GM12878 (cell line): Measurements from ENCODE around the gene ERCC2. TPM values are rescaled to one million over a fixed set of nuclear protein-coding genes. Genes with fewer than 3 reads are reported as not detected.

Source experiments
- ATAC-seq: fragments of 200-7000 bp; cut with Tn5 transposase; 3 replicates; pipeline ENCODE4 v1.9.1; 2020; ENCODE audit warnings: mild to moderate bottlenecking, moderate library complexity
- BruUV-seq: library from RNA; stranded (reverse); fragments of 400-500 nt; replicated peaks from 2 replicates; lab custom pipeline; 2021; lab: Mats Ljungman, UMichigan
- CTCF ChIA-PET: fragments of 300-600 bp; sonication (Branson Sonifier 250); formaldehyde crosslinking; extraction: SDS; loops from one replicate; lab custom pipeline; 2021; ENCODE audit warnings: inconsistent platforms; lab: Yijun Ruan, JAX
- POLR2A ChIA-PET: fragments of 350-600 bp; formaldehyde crosslinking; extraction: SDS; loops from one replicate; lab custom pipeline; 2021; ENCODE audit warnings: inconsistent platforms; lab: Charles Lee
- RAD21 ChIA-PET: fragments of 300-600 bp; sonication (Branson Sonifier 250); formaldehyde crosslinking; loops from one replicate; lab custom pipeline; 2023; ENCODE audit warnings: antibody characterized with exemption; ENCODE audit not compliant: unreplicated experiment; lab: Charles Lee
- SMC1A ChIA-PET: fragments of 300-600 bp; sonication (Branson Sonifier 250); formaldehyde crosslinking; loops from one replicate; lab custom pipeline; 2023; ENCODE audit not compliant: unreplicated experiment, uncharacterized antibody; lab: Charles Lee
- DNase-seq: peaks from one replicate; pipeline ENCODE4 v3.0.0-alpha.2; 2011; ENCODE audit warnings: low read depth, low spot score
- FAIRE-seq: peaks from 3 replicates; lab custom pipeline; 2011; peaks lifted over from hg19 to GRCh38; lab: Jason Lieb, UNC
- H2AFZ ChIP-seq: 2 replicates; pipeline ENCODE4 v1.6.0; 2011; ENCODE audit warnings: low read depth, low read length, control low read depth; ENCODE audit not compliant: control insufficient read depth
- H3K27ac ChIP-seq: 2 replicates; pipeline ENCODE4 v1.5.1; 2011; ENCODE audit warnings: control low read depth; ENCODE audit not compliant: control insufficient read depth, insufficient read depth
- H3K27me3 ChIP-seq, 2 experiments: replicated peaks in 1 of 2; 2 replicates each; pipeline versions ENCODE4 v1.6.0 to v1.6.1; 2011; ENCODE audit warnings: low read length in 1 of 2; ENCODE audit not compliant: control insufficient read depth in 2 of 2, insufficient read depth in 2 of 2
- H3K36me3 ChIP-seq, 2 experiments: 2 replicates each; pipeline ENCODE4 v1.5.1; 2011; ENCODE audit warnings: low read length in 1 of 2; ENCODE audit not compliant: control insufficient read depth in 2 of 2, insufficient read depth in 2 of 2
- H3K4me1 ChIP-seq: 2 replicates; pipeline ENCODE4 v1.6.1; 2011; ENCODE audit warnings: mild to moderate bottlenecking, low read length, moderate library complexity, mixed read lengths; ENCODE audit not compliant: control insufficient read depth, insufficient read depth
- H3K4me2 ChIP-seq: 2 replicates; pipeline ENCODE4 v1.6.0; 2011; ENCODE audit warnings: control low read depth; ENCODE audit not compliant: control insufficient read depth, insufficient read depth
- H3K4me3 ChIP-seq: fragments of 200-600 bp; sonication (generic); 2 replicates; pipeline ENCODE4 v1.5.1; 2016
- H3K79me2 ChIP-seq: 2 replicates; pipeline ENCODE4 v1.6.0; 2011; ENCODE audit warnings: low read length; ENCODE audit not compliant: control insufficient read depth, insufficient read depth
- H3K9ac ChIP-seq: 2 replicates; pipeline ENCODE4 v1.8.0; 2011; ENCODE audit warnings: low read length, control low read depth, mixed read lengths; ENCODE audit not compliant: control insufficient read depth, insufficient read depth
- H3K9me3 ChIP-seq: replicated peaks from 3 replicates; pipeline ENCODE4 v1.5.1; 2011; ENCODE audit warnings: mild to moderate bottlenecking, low read length; ENCODE audit not compliant: control insufficient read depth, insufficient read depth
- H4K20me1 ChIP-seq: 2 replicates; pipeline ENCODE4 v1.6.0; 2011; ENCODE audit not compliant: control insufficient read depth, insufficient read depth
- E2F4 ChIP-seq: IDR thresholded peaks from 2 replicates; pipeline ENCODE4 v1.6.1; 2012; ENCODE audit warnings: low read depth, low read length, improper control_type of control experiment
- ELK1 ChIP-seq: IDR thresholded peaks from 2 replicates; pipeline ENCODE4 v1.6.1; 2012; ENCODE audit warnings: low read depth, low read length, improper control_type of control experiment
- FOS ChIP-seq: IDR thresholded peaks from 3 replicates; pipeline ENCODE4 v1.6.1; 2011; ENCODE audit warnings: borderline replicate concordance; ENCODE audit not compliant: insufficient read length; ENCODE audit errors: extremely low read depth
- GATAD2B ChIP-seq: fragments of 450-650 bp; conservative IDR thresholded peaks from 2 replicates; pipeline ENCODE4 v1.6.1; 2017; ENCODE audit warnings: low read depth, mild to moderate bottlenecking, moderate library complexity
- HDAC2 ChIP-seq: fragments of 200-600 bp; sonication (generic); IDR thresholded peaks from 2 replicates; pipeline ENCODE4 v1.6.1; 2017
- MXI1 ChIP-seq: fragments of 150-350 bp; IDR thresholded peaks from 2 replicates; pipeline ENCODE4 v1.6.1; 2011; ENCODE audit warnings: low read depth, mild to moderate bottlenecking, inconsistent platforms, low read length, improper control_type of control experiment
- MYB ChIP-seq: fragments of 150-350 bp; IDR thresholded peaks from 2 replicates; pipeline ENCODE4 v1.6.1; 2014; ENCODE audit warnings: mild to moderate bottlenecking, low read depth, low read length, borderline replicate concordance
- PAX5 ChIP-seq: IDR thresholded peaks from 2 replicates; pipeline ENCODE4 v1.6.1; 2011; ENCODE audit warnings: low read depth, low read length, borderline replicate concordance
- PML ChIP-seq: IDR thresholded peaks from 2 replicates; pipeline ENCODE4 v1.6.1; 2012; ENCODE audit warnings: low read length, inconsistent platforms
- POLR2AphosphoS2 ChIP-seq: IDR thresholded peaks from 2 replicates; pipeline ENCODE4 v1.6.1; 2011; ENCODE audit warnings: low read depth, mild to moderate bottlenecking, low read length, improper control_type of control experiment, moderate library complexity
- SIX5 ChIP-seq: IDR thresholded peaks from 2 replicates; pipeline ENCODE4 v1.6.1; 2011; ENCODE audit warnings: mild to moderate bottlenecking, low read depth, low read length, moderate library complexity; ENCODE audit not compliant: severe bottlenecking
- SP1 ChIP-seq: IDR thresholded peaks from one replicate; pipeline ENCODE4 v1.6.1; 2011; ENCODE audit warnings: low read depth, low read length
- SREBF1 ChIP-seq: IDR thresholded peaks from 2 replicates; pipeline ENCODE4 v1.6.1; 2012; ENCODE audit warnings: mild to moderate bottlenecking, low read length
- STAT1 ChIP-seq: fragments of 450-650 bp; conservative IDR thresholded peaks from 2 replicates; pipeline ENCODE4 v1.6.1; 2014; ENCODE audit warnings: antibody characterized with exemption, mild to moderate bottlenecking
- USF2 ChIP-seq: IDR thresholded peaks from 2 replicates; pipeline ENCODE4 v1.6.1; 2011; ENCODE audit warnings: low read depth, low read length, improper control_type of control experiment, borderline replicate concordance
- ZBTB40 ChIP-seq: fragments of 450-650 bp; IDR thresholded peaks from 2 replicates; pipeline ENCODE4 v1.6.1; 2016; ENCODE audit warnings: mild to moderate bottlenecking, moderate library complexity, borderline replicate concordance
- WGBS: methylation state at CpG from one replicate; pipeline ENCODE4 v1.1.6; 2016; ENCODE audit warnings: low lambda C conversion rate; ENCODE audit not compliant: insufficient replicate concordance, insufficient coverage; ENCODE audit errors: missing lambda C conversion rate; 5-methylcytosine and 5-hydroxymethylcytosine counted together
- in situ Hi-C: fragments of 300-500 bp; cut with MboI; formaldehyde crosslinking; loops from 9 replicates; pipeline ENCODE4 v1.14.3; 2018; ENCODE audit warnings: mixed read lengths
- intact Hi-C: fragments of 100-400 bp; cut with micrococcal nuclease; formaldehyde crosslinking; loops from one replicate; pipeline ENCODE4 v1.14.2; 2022; ENCODE audit not compliant: unreplicated experiment
- polyA plus RNA-seq, 11 experiments: library from polyadenylated mRNA; depleted of rRNA in 4 of 11; unstranded in 6 of 11; stranded (reverse) in 5 of 11; fragments of >200 nt; fragmentation: Nextera tagmentation in 4 of 11; fragmentation: Illumina TruSeq in 1 of 11; extraction: Ambion mirVana in 4 of 11; extraction: Trizol in 1 of 11; gene quantifications; 1 replicate in 1 of 11; 2 replicates in 10 of 11; pipeline versions ENCODE4 v1.2.1 to v1.2.3, GENCODE V29; 2011 to 2016; ENCODE audit warnings: inconsistent platforms in 2 of 11, missing spikeins in 2 of 11, low read depth in 1 of 11
- total RNA-seq, 4 experiments: library from RNA; depleted of rRNA in 3 of 4; stranded (reverse); fragments of >200 nt in 3 of 4; fragmentation: Illumina TruSeq in 1 of 4; extraction: Trizol in 1 of 4; gene quantifications; 2 replicates each; pipeline versions ENCODE4 v1.2.1 to v1.2.3, GENCODE V29; 2013 to 2021

Gene ERCC2
- total and polyA plus RNA-seq, 10 of the 15 experiments (the other 5 are each of a cell fraction or from before 2014, with no cell fraction given) = 1.3 to 40.1 (median 15.6) TPM

GRCh38 chr19:45357445-45357783 is 13.0 kb downstream of the ERCC2 start (continued):
- no peak for TF ChIP-seq ZBTB40

GRCh38 chr19:45356760-45357444 is 13.5 kb downstream of the ERCC2 start:
- CTCF ChIA-PET = no interaction called here
- Histone ChIP-seq H3K9ac (no peak overlapping the region), H3K36me3 (peaks cover 3 to 6% of the 10 kb centered on the region in 2 experiments; a peak in 3 of 4 replicates), H3K27ac (no peak overlapping the region), H3K9me3 (no peaks in the 10 kb centered on the region), H4K20me1 (no peaks in the 10 kb centered on the region), H2AFZ (no peak overlapping the region), H3K79me2 (no peaks in the 10 kb centered on the region), H3K27me3 (no peaks in the 10 kb centered on the region), H3K4me3 (no peak overlapping the region), H3K4me1 (no peaks in the 10 kb centered on the region), H3K4me2 (no peak overlapping the region)
- intact Hi-C loops (no loop called here), in situ Hi-C loops (no loop called here)
- RAD21 ChIA-PET = no interaction called here
- SMC1A ChIA-PET = no interaction called here
- no TSS peak for BruUV-seq
- no peak for DNase-seq
- POLR2A ChIA-PET = no interaction called here
- FAIRE-seq = no peak
- WGBS = 98% methylated on average over 18 of the region's 20 CpGs
- ATAC-seq = no peak
- TF ChIP-seq STAT1 (no peak), PML (no peak), GATAD2B (no peak), E2F4 (no peak), PAX5 (no peak), SIX5 (no peak), SREBF1 (no peak), POLR2AphosphoS2 (no peak), MXI1 (no peak), SP1 (no peak), ELK1 (no peak), FOS (no peak), HDAC2 (no peak), USF2 (no peak), MYB (no peak)
